Heart left ventricle (tissue), 13 donors: ENCODE results near the gene SLC15A3.

ENCODE experiments used
- POLR2A ChIP-seq, 2 donors: fragments of 450-650 bp; IDR thresholded peaks; one replicate each; pipeline ENCODE4 v1.6.1; 2017; ENCODE audit warnings: antibody characterized with exemption in 2 of 2, mild to moderate bottlenecking in 2 of 2, moderate library complexity in 2 of 2
- TF ChIP-seq, protein P1 (sequence below), 12 donors: fragments of 200-600 bp; sonication (generic) in 4 of 12; IDR thresholded peaks; one replicate each; pipeline versions ENCODE4 v1.5.0 to v1.8.0; 2018 to 2022; ENCODE audit warnings: antibody characterized with exemption in 12 of 12, mild to moderate bottlenecking in 5 of 12
- donor health status: ischemic (EF 13 %, LVEDD 7.1; RV severe dilation, severe dysfunction).
- donor health status: DM: no; HTN: yes; CAD: no.
- donor health status: DM: no; HTN: no; CAD: no.
- donor health status: ischemic (EF 25% LVEDD 6.9; RV normal size, moderate dysfunction).
- donor health status: ischemic (EF 25% LVEDD 5.7; RV mildly dilated, moderate dysfunction).
- donor health status: ischemic (EF 35%, LVEDD 5.7; RV mildly dilated, moderate dysfunction).
- donor health status: nonischemic (EF 11% LVEDD 7.7; RV severe dilation, severe dysfunction).
- donor health status: DM: yes; HTN: yes; CAD: no.
- donor health status: PGD.
- donor health status: ischemic (EF 29% LVEDD 5.4; RV normal size, mild dysfunction).
- donor health status: nonischemic (EF 23%, LVEDD 6.1; RV moderate dilation, normal function).

DNA sequence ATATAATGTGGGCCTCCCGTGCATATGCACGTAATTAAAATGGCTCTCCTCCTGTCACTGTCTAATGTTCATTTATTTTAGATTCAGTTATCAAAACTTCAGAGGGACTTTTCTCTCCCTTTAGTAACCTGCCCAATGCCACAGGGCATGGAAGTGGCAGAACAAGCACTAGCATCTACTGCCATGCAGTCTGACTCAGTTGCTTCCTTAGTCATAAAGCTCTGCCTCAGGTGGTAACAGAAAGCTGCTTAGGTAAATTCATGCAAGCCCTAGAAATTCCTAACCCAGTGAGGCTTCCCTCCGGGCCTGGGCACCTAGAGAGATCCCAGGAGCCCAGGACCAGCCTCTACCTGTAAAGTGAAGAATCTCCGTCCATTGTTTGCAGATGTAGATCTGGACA, 54.5 kb downstream of the SLC15A3 start:
- TF ChIP-seq, protein P1, sequence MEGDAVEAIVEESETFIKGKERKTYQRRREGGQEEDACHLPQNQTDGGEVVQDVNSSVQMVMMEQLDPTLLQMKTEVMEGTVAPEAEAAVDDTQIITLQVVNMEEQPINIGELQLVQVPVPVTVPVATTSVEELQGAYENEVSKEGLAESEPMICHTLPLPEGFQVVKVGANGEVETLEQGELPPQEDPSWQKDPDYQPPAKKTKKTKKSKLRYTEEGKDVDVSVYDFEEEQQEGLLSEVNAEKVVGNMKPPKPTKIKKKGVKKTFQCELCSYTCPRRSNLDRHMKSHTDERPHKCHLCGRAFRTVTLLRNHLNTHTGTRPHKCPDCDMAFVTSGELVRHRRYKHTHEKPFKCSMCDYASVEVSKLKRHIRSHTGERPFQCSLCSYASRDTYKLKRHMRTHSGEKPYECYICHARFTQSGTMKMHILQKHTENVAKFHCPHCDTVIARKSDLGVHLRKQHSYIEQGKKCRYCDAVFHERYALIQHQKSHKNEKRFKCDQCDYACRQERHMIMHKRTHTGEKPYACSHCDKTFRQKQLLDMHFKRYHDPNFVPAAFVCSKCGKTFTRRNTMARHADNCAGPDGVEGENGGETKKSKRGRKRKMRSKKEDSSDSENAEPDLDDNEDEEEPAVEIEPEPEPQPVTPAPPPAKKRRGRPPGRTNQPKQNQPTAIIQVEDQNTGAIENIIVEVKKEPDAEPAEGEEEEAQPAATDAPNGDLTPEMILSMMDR (IDR thresholded peaks at IDR 0.05) = no peak
- no peak for TF ChIP-seq POLR2A (IDR thresholded peaks at IDR 0.05)
